ENCODE measurements around the gene DNAH14. TPM values are rescaled to one million over a fixed set of nuclear protein-coding genes. Genes with fewer than 3 reads are reported as not detected.

The DNAH14 gene
- polyA plus RNA-seq, 2 of the 4 experiments (the other 2 are of a cell fraction), result 15.9 to 35.8 TPM

DNA sequence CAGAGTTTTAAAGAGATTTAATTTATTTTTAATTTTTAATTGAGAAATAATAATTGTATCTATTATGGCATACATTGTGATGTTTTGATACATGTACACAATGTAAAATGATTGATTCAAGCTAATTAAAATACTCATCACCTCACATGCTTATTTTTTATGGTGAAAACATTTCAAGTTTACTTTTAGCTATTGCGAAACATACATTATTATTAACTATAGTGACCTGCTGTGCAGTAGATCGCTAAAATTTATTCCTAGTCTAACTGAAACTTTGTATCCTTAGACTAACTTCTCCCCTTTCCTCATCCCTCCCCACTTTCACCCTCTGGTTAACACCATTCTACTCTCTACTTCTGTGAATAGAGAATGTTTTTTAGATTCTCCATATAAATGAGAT lies 191.6 kb downstream of the DNAH14 start:
- WGBS (ENCODE audit: missing lambda C conversion rate), result 63% methylated on average over 2 of the region's 2 CpGs
- TF ChIP-seq KDM5A (IDR thresholded peaks at IDR 0.05) (no peak), CBX8 (IDR thresholded peaks at IDR 0.05) (no peak), NPAS2 (CRISPR knock-in tag; IDR thresholded peaks at IDR 0.05; ENCODE audit: borderline replicate concordance) (no peak), HOXA7 (CRISPR knock-in tag; IDR thresholded peaks at IDR 0.05) (no peak), CEBPB (IDR thresholded peaks at IDR 0.05) (peak; percentile 45 to 52; a peak in 2 of 4 replicates), MYC (IDR thresholded peaks at IDR 0.05; ENCODE audit: borderline replicate concordance, low read length) (no peak)
- no peak overlapping the region for H3K4me2 ChIP-seq
- no peak for FAIRE-seq
- no peak overlapping the region for H3K4me3 ChIP-seq
- DNase-seq (ENCODE audit: low read depth in 1 of 2, low spot score in 1 of 2), result no peak
- peaks cover 3% of the 10 kb centered on the region; the same call in 1 of the 3 replicates for H3K4me1 ChIP-seq
- H3K9me3 ChIP-seq, result no peaks in the 10 kb centered on the region
- ChIA-PET POLR2A (no interaction called here), CTCF (no interaction called here)
- H3K27ac ChIP-seq, result no peak overlapping the region
- ATAC-seq, result no peak

GRCh38 chr1:225131869-225132268 lies 202.4 kb downstream of the DNAH14 start:
- Histone ChIP-seq H3K9me3 (peaks cover 4% of the 10 kb centered on the region; the same call in 1 of the 3 replicates), H3K4me3 (no peak overlapping the region), H3K27ac (no peak overlapping the region), H3K4me1 (no peaks in the 10 kb centered on the region), H3K4me2 (no peak overlapping the region)
- ATAC-seq (no peak), FAIRE-seq (no peak), DNase-seq (ENCODE audit: low read depth in 1 of 2, low spot score in 1 of 2) (no peak)
- ChIA-PET CTCF (no interaction called here), POLR2A (no interaction called here)
- 71% methylated on average over 1 of the region's 1 CpG for WGBS (ENCODE audit: missing lambda C conversion rate)
- TF ChIP-seq RCOR1 (IDR thresholded peaks at IDR 0.05; ENCODE audit: low read depth, low read length) (no peak), MAFK (IDR thresholded peaks at IDR 0.05; ENCODE audit: partially characterized antibody) (peak; percentile 71)

DNA sequence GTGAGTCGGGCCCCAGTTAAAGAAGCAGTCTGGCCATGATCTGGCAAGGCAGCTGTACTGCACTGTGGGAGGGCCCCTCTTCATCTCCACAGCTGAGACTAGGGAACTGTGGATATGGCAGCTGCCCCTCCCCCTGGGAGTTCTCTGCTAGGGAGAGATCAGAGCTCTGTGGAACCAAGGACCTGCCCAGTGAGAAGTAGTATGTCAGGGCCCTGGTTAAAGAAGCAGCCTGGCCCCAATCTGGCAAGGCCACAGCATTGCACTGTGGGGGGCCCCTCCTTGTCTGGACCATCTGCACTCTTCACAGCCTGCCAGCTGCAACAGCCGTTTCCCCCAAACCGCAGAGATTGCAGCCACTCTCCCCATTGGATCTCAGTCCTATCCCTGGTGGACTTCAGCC lies 208.5 kb downstream of the DNAH14 start:
- TF ChIP-seq CEBPB (IDR thresholded peaks at IDR 0.05) (no peak), SREBF2 (IDR thresholded peaks at IDR 0.05) (no peak), FOSB (CRISPR knock-in tag; IDR thresholded peaks at IDR 0.05) (no peak), RAD21 (conservative IDR thresholded peaks at IDR 0.05 in 1 of 2, IDR thresholded peaks at IDR 0.05 in 1 of 2) (no peak), FOXS1 (CRISPR knock-in tag; IDR thresholded peaks at IDR 0.05) (no peak), GATA3 (IDR thresholded peaks at IDR 0.05; ENCODE audit: borderline replicate concordance) (no peak), KDM5A (IDR thresholded peaks at IDR 0.05) (no peak), EHMT2 (IDR thresholded peaks at IDR 0.05; ENCODE audit: low read depth) (no peak), JUN (IDR thresholded peaks at IDR 0.05) (no peak), RARB (CRISPR knock-in tag; IDR thresholded peaks at IDR 0.05) (no peak), KDM1A (IDR thresholded peaks at IDR 0.05; ENCODE audit: low read depth) (no peak), BHLHE40 (IDR thresholded peaks at IDR 0.05; ENCODE audit: low read depth, low read length) (no peak), JUNB (IDR thresholded peaks at IDR 0.05) (no peak), USF2 (IDR thresholded peaks at IDR 0.05) (no peak)
- H3K4me1 ChIP-seq, result no peaks in the 10 kb centered on the region
- ATAC-seq (no peak), FAIRE-seq (no peak), DNase-seq (ENCODE audit: low read depth in 1 of 2, low spot score in 1 of 2) (no peak)
- H3K4me3 ChIP-seq, result no peak overlapping the region
- CTCF ChIA-PET, result no interaction called here
- 86% methylated on average over 1 of the region's 3 CpGs for WGBS (ENCODE audit: missing lambda C conversion rate)
- peaks cover 4% of the 10 kb centered on the region; the same call in 1 of the 3 replicates for H3K9me3 ChIP-seq
- H3K27ac ChIP-seq, result no peak overlapping the region
- H3K4me2 ChIP-seq, result no peak overlapping the region
- POLR2A ChIA-PET, result no interaction called here

DNA sequence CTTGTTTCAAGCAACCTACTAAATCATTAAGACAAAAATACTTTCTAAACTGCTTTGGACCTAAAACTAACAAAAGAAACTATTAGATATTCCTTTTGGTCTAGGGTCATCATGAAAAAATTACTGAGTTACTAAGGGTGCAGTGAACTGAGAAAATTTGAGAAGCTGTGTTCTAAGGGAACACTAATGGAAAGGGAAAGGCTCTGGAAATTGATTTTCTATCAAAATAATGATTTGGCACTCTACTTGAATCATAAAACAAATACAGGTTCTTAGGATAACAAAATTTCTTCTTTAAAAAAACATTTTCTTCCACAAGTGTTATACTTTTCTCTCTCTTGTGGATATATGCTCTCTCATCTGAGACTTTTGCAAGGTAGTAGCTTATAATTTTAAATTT lies 213.5 kb downstream of the DNAH14 start:
- no peaks in the 10 kb centered on the region for H3K4me1 ChIP-seq
- no peak overlapping the region for H3K27ac ChIP-seq
- DNase-seq (ENCODE audit: low read depth in 1 of 2, low spot score in 1 of 2) (no peak), FAIRE-seq (no peak), ATAC-seq (no peak)
- POLR2A ChIA-PET, result no interaction called here
- CTCF ChIA-PET, result no interaction called here
- no peak overlapping the region for H3K4me2 ChIP-seq
- H3K9me3 ChIP-seq, result no peaks in the 10 kb centered on the region
- H3K4me3 ChIP-seq, result no peak overlapping the region
- TF ChIP-seq NFE2L2 (conservative IDR thresholded peaks at IDR 0.05; ENCODE audit: low read length), result no peak
- TF ChIP-seq JUN (IDR thresholded peaks at IDR 0.05), result no peak
- TF ChIP-seq FOSL2 (IDR thresholded peaks at IDR 0.05), result no peak
- no peak for TF ChIP-seq FOSL2 (CRISPR knock-in tag; IDR thresholded peaks at IDR 0.05)
- no peak for TF ChIP-seq SMC3 (IDR thresholded peaks at IDR 0.05)
- no peak for TF ChIP-seq EHF (CRISPR knock-in tag; IDR thresholded peaks at IDR 0.05)
- TF ChIP-seq, protein P1, sequence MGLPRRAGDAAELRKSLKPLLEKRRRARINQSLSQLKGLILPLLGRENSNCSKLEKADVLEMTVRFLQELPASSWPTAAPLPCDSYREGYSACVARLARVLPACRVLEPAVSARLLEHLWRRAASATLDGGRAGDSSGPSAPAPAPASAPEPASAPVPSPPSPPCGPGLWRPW (IDR thresholded peaks at IDR 0.05), result no peak
- no peak for TF ChIP-seq PBX3 (IDR thresholded peaks at IDR 0.05)
- no peak for TF ChIP-seq FOSB (CRISPR knock-in tag; IDR thresholded peaks at IDR 0.05)
- no peak for TF ChIP-seq CEBPB (IDR thresholded peaks at IDR 0.05)
- TF ChIP-seq PHF8 (IDR thresholded peaks at IDR 0.05; ENCODE audit: borderline replicate concordance, low read depth), result no peak
- no peak for TF ChIP-seq ATOH8 (CRISPR knock-in tag; IDR thresholded peaks at IDR 0.05; ENCODE audit: low read depth)
- TF ChIP-seq FOXS1 (CRISPR knock-in tag; IDR thresholded peaks at IDR 0.05), result no peak
- TF ChIP-seq ZC3H11A (IDR thresholded peaks at IDR 0.05), result no peak
- no peak for TF ChIP-seq NR3C1 (IDR thresholded peaks at IDR 0.05)
- TF ChIP-seq KDM1A (IDR thresholded peaks at IDR 0.05; ENCODE audit: low read depth), result no peak
- TF ChIP-seq ESRRA (IDR thresholded peaks at IDR 0.05; ENCODE audit: borderline replicate concordance, low read length), result no peak
- no peak for TF ChIP-seq RAD21 (conservative IDR thresholded peaks at IDR 0.05 in 1 of 2, IDR thresholded peaks at IDR 0.05 in 1 of 2)
- no peak for TF ChIP-seq ZFP36 (IDR thresholded peaks at IDR 0.05; ENCODE audit: borderline replicate concordance, partially characterized antibody)
- TF ChIP-seq JUNB (IDR thresholded peaks at IDR 0.05), result no peak

All from A549 (cell line).